COLO829 (cell line): ENCODE results near the gene DNMT3B.
"Not testable (repeated sequence)": the region's sequence is repeated elsewhere in the genome, so short reads cannot be mapped to it uniquely, and the experiment has no call there.

ENCODE experiments used
- DNase-seq: peaks from one replicate; pipeline ENCODE4 v3.0.0; 2012; ENCODE audit warnings: low spot score

DNMT3B gene

GRCh38 chr20:32763202-32764004 is 1.2 kb downstream of the DNMT3B start:
- DNase-seq: no peak

- no peak for DNase-seq
Observed at GRCh38 chr20:32764005-32764960, 2.1 kb downstream of the DNMT3B start.

GRCh38 chr20:32765230-32765875 is 3.2 kb downstream of the DNMT3B start:
- not testable (repeated sequence) for DNase-seq

GRCh38 chr20:32767418-32768198 is 5.4 kb downstream of the DNMT3B start:
- no peak for DNase-seq

- DNase-seq: no peak
Observed at GRCh38 chr20:32772046-32772445, 9.9 kb downstream of the DNMT3B start.

GRCh38 chr20:32773223-32773622 is 11.0 kb downstream of the DNMT3B start:
- no peak for DNase-seq

GRCh38 chr20:32773855-32774254 is 11.7 kb downstream of the DNMT3B start:
- DNase-seq: no peak

- no peak for DNase-seq
Observed at GRCh38 chr20:32775336-32775991, 13.3 kb downstream of the DNMT3B start.

GRCh38 chr20:32777177-32777956 is 15.2 kb downstream of the DNMT3B start:
- no peak for DNase-seq

- DNase-seq: no peak
Observed at GRCh38 chr20:32779500-32780211, 17.5 kb downstream of the DNMT3B start.

GRCh38 chr20:32780278-32780677 is 18.1 kb downstream of the DNMT3B start:
- no peak for DNase-seq

- DNase-seq: no peak
Observed at GRCh38 chr20:32780749-32781655, 18.8 kb downstream of the DNMT3B start.

- DNase-seq: no peak
Observed at GRCh38 chr20:32784369-32785080, 22.3 kb downstream of the DNMT3B start.

GRCh38 chr20:32786059-32786760 is 24.0 kb downstream of the DNMT3B start:
- DNase-seq: no peak

GRCh38 chr20:32787168-32787567 is 25.0 kb downstream of the DNMT3B start:
- DNase-seq: no peak

GRCh38 chr20:32789896-32790750 is 27.9 kb downstream of the DNMT3B start:
- DNase-seq: peak; percentile 98
